Smooth muscle cell (in vitro differentiated cells): ENCODE measurements around the gene TBX6. TPM values are rescaled to one million over a fixed set of nuclear protein-coding genes. Genes with fewer than 3 reads are reported as not detected.

Experiments used
- DNase-seq: peaks from one replicate; lab custom pipeline; 2025; ENCODE audit not compliant: unreplicated experiment; lab: John Stamatoyannopoulos, UW
- H2AFZ ChIP-seq: fragments of 200-600 bp; sonication (generic); 2 replicates; pipeline ENCODE4 v1.6.0; 2016; ENCODE audit warnings: antibody characterized with exemption, low read depth, mild to moderate bottlenecking
- H3F3A ChIP-seq: fragments of 200-600 bp; sonication (generic); 2 replicates; pipeline ENCODE4 v1.6.0; 2017; ENCODE audit warnings: antibody characterized with exemption, low read depth
- H3K27ac ChIP-seq: fragments of 200-600 bp; sonication (generic); 2 replicates; pipeline ENCODE4 v1.5.1; 2016; ENCODE audit warnings: low read depth, mild to moderate bottlenecking
- H3K27me3 ChIP-seq: fragments of 200-600 bp; sonication (generic); 2 replicates; pipeline ENCODE4 v1.6.1; 2016; ENCODE audit warnings: low read depth, mild to moderate bottlenecking
- H3K36me3 ChIP-seq: fragments of 200-600 bp; sonication (generic); 2 replicates; pipeline ENCODE4 v1.5.1; 2016; ENCODE audit warnings: low read depth
- H3K4me1 ChIP-seq: fragments of 200-600 bp; sonication (generic); 2 replicates; pipeline ENCODE4 v1.5.1; 2016; ENCODE audit warnings: low read depth
- H3K4me2 ChIP-seq: fragments of 200-600 bp; sonication (generic); 2 replicates; pipeline ENCODE4 v1.6.0; 2016; ENCODE audit warnings: mild to moderate bottlenecking
- H3K4me3 ChIP-seq: fragments of 200-600 bp; sonication (generic); 2 replicates; pipeline ENCODE4 v1.5.1; 2016; ENCODE audit warnings: mild to moderate bottlenecking
- H3K79me2 ChIP-seq: fragments of 200-600 bp; sonication (generic); 2 replicates; pipeline ENCODE4 v1.6.0; 2016; ENCODE audit warnings: low read depth, mild to moderate bottlenecking
- H3K9ac ChIP-seq: fragments of 200-600 bp; sonication (generic); 2 replicates; pipeline ENCODE4 v1.6.0; 2016; ENCODE audit warnings: low read depth
- H3K9me3 ChIP-seq: fragments of 200-600 bp; sonication (generic); replicated peaks from 2 replicates; pipeline ENCODE4 v1.5.1; 2016; ENCODE audit warnings: low read depth
- H4K20me1 ChIP-seq: fragments of 200-600 bp; sonication (generic); 2 replicates; pipeline ENCODE4 v1.6.0; 2016; ENCODE audit warnings: low read depth
- CTCF ChIP-seq: fragments of 200-600 bp; sonication (generic); IDR thresholded peaks from 2 replicates; pipeline ENCODE4 v1.5.1; 2017; ENCODE audit warnings: borderline replicate concordance, mild to moderate bottlenecking, antibody characterized with exemption; ENCODE audit not compliant: insufficient read depth, poor library complexity, severe bottlenecking
- WGBS: methylation state at CpG from one replicate; pipeline ENCODE4 v1.1.7; 2016; ENCODE audit warnings: low lambda C conversion rate; 5-methylcytosine and 5-hydroxymethylcytosine counted together
- polyA plus RNA-seq: library from polyadenylated mRNA; unstranded; fragments of >200 nt; fragmentation: Nextera tagmentation; extraction: Ambion mirVana; gene quantifications from 2 replicates; pipeline ENCODE4 v1.2.1, GENCODE V29; 2016
- total RNA-seq: library from RNA; depleted of rRNA; stranded (reverse); fragments of >200 nt; gene quantifications from 2 replicates; pipeline ENCODE4 v1.2.3, GENCODE V29; 2014

TBX6 gene
- total and polyA plus RNA-seq, 2 experiments from 2014 or later, result 0.13 to 1.6 TPM

- H2AFZ ChIP-seq, result no peak overlapping the region
- no peak overlapping the region for H3K4me3 ChIP-seq
- peaks cover 31% of the 10 kb centered on the region for H3K4me1 ChIP-seq
- 93% methylated on average over 11 of the region's 11 CpGs for WGBS
- no peaks in the 10 kb centered on the region for H3K27me3 ChIP-seq
- no peaks in the 10 kb centered on the region for H3K9me3 ChIP-seq
- H3K36me3 ChIP-seq, result no peaks in the 10 kb centered on the region
- H3K27ac ChIP-seq, result no peak overlapping the region
- peaks cover 22% of the 10 kb centered on the region for H4K20me1 ChIP-seq
- peak overlapping the region; percentile 89 for H3K4me2 ChIP-seq
- H3F3A ChIP-seq, result peaks cover 15% of the 10 kb centered on the region
- no peak for TF ChIP-seq CTCF
- no peak overlapping the region for H3K9ac ChIP-seq
- H3K79me2 ChIP-seq, result peaks cover 28% of the 10 kb centered on the region
- DNase-seq, result no peak
Measured at GRCh38 chr16:30094541-30095165, 2.9 kb upstream of the TBX6 start.

- no peak for DNase-seq
Measured at GRCh38 chr16:30092373-30093010, 768 bp upstream of the TBX6 start.

GRCh38 chr16:30090610-30091331 lies 953 bp downstream of the TBX6 start:
- H4K20me1 ChIP-seq, result no peaks in the 10 kb centered on the region
- no peaks in the 10 kb centered on the region for H3K79me2 ChIP-seq
- peaks cover 19% of the 10 kb centered on the region for H3K4me1 ChIP-seq
- WGBS, result 81% methylated on average over 26 of the region's 26 CpGs
- H3F3A ChIP-seq, result peaks cover 24% of the 10 kb centered on the region
- TF ChIP-seq CTCF, result no peak
- H3K36me3 ChIP-seq, result no peaks in the 10 kb centered on the region
- peak overlapping the region; percentile 83 for H3K4me2 ChIP-seq
- no peak for DNase-seq
- H3K4me3 ChIP-seq, result peak overlapping the region; percentile 50
- H2AFZ ChIP-seq, result no peak overlapping the region
- no peaks in the 10 kb centered on the region for H3K9me3 ChIP-seq
- H3K27me3 ChIP-seq, result no peaks in the 10 kb centered on the region
- H3K9ac ChIP-seq, result no peak overlapping the region
- peak overlapping the region; percentile 61 for H3K27ac ChIP-seq

More at GRCh38 chr16:30092373-30093010, 768 bp upstream of the TBX6 start:
- Histone ChIP-seq H3K79me2 (peaks cover 7% of the 10 kb centered on the region), H2AFZ (no peak overlapping the region), H3F3A (peaks cover 16% of the 10 kb centered on the region), H3K4me1 (peaks cover 19% of the 10 kb centered on the region), H3K27me3 (no peaks in the 10 kb centered on the region), H3K9me3 (no peaks in the 10 kb centered on the region), H3K27ac (peak overlapping the region; percentile 59), H3K4me2 (peak overlapping the region; percentile 83), H3K9ac (no peak overlapping the region), H3K4me3 (peak overlapping the region; percentile 50), H4K20me1 (peaks cover under 1% of the 10 kb centered on the region), H3K36me3 (no peaks in the 10 kb centered on the region)
- 9% methylated on average over 22 of the region's 22 CpGs for WGBS
- peak; percentile 70 for TF ChIP-seq CTCF
